H9 (cell line): ENCODE measurements around the gene IQSEC1. TPM values are rescaled to one million over a fixed set of nuclear protein-coding genes. Genes with fewer than 3 reads are reported as not detected.

Source experiments
- DNase-seq: peaks from one replicate; pipeline ENCODE4 v3.0.0-alpha.2; 2017
- H2AFZ ChIP-seq: one replicate; pipeline ENCODE4 v1.6.1; 2013; ENCODE audit warnings: mild to moderate bottlenecking, low read length, control low read depth, moderate library complexity
- H2AK5ac ChIP-seq: 2 replicates; pipeline ENCODE4 v1.6.1; 2013; ENCODE audit warnings: low read length, control low read depth, mixed read lengths; ENCODE audit not compliant: insufficient read length
- H2BK120ac ChIP-seq: one replicate; pipeline ENCODE4 v1.6.1; 2013; ENCODE audit warnings: low read depth, mild to moderate bottlenecking, low read length, control low read depth, inconsistent platforms; ENCODE audit not compliant: poor library complexity, severe bottlenecking
- H2BK12ac ChIP-seq: 2 replicates; pipeline ENCODE4 v1.6.1; 2013; ENCODE audit warnings: low read length, control low read depth, mixed read lengths, low read depth; ENCODE audit not compliant: insufficient read length
- H2BK15ac ChIP-seq: 2 replicates; pipeline ENCODE4 v1.6.1; 2013; ENCODE audit warnings: low read depth, low read length, control low read depth
- H2BK20ac ChIP-seq: one replicate; pipeline ENCODE4 v1.6.1; 2013; ENCODE audit warnings: low read depth, mild to moderate bottlenecking, low read length, control low read depth, inconsistent platforms; ENCODE audit not compliant: poor library complexity, severe bottlenecking
- H2BK5ac ChIP-seq: 2 replicates; pipeline ENCODE4 v1.6.1; 2013; ENCODE audit warnings: low read length, control low read depth, mixed read lengths; ENCODE audit not compliant: insufficient read length
- H3K14ac ChIP-seq: 2 replicates; pipeline ENCODE4 v1.6.1; 2013; ENCODE audit warnings: low read length, control low read depth; ENCODE audit not compliant: insufficient read depth
- H3K18ac ChIP-seq: 2 replicates; pipeline ENCODE4 v1.6.1; 2013; ENCODE audit warnings: low read depth, mild to moderate bottlenecking, mixed read lengths, low read length, control low read depth; ENCODE audit not compliant: insufficient read length
- H3K23ac ChIP-seq: 2 replicates; pipeline ENCODE4 v1.6.1; 2013; ENCODE audit warnings: low read length, control low read depth, mixed read lengths, low read depth; ENCODE audit not compliant: insufficient read length
- H3K23me2 ChIP-seq: 2 replicates; pipeline ENCODE4 v1.6.1; 2013; ENCODE audit warnings: low read depth, mild to moderate bottlenecking, mixed read lengths, low read length, control low read depth; ENCODE audit not compliant: insufficient read length, poor library complexity, severe bottlenecking
- H3K27ac ChIP-seq: 2 replicates; pipeline ENCODE4 v1.5.1; 2013; ENCODE audit warnings: low read length, control low read depth, mixed read lengths, low read depth; ENCODE audit not compliant: insufficient read length
- H3K27me3 ChIP-seq: 2 replicates; pipeline ENCODE4 v1.6.1; 2013; ENCODE audit warnings: low read length, control low read depth, inconsistent platforms; ENCODE audit not compliant: insufficient read depth
- H3K4ac ChIP-seq: 2 replicates; pipeline ENCODE4 v1.6.1; 2013; ENCODE audit warnings: low read depth, mild to moderate bottlenecking, control low read depth, inconsistent platforms, low read length, moderate library complexity
- H3K4me1 ChIP-seq: 2 replicates; pipeline ENCODE4 v1.6.1; 2013; ENCODE audit warnings: low read length, control low read depth, inconsistent platforms; ENCODE audit not compliant: insufficient read depth
- H3K4me2 ChIP-seq: 2 replicates; pipeline ENCODE4 v1.6.1; 2013; ENCODE audit warnings: low read length, control low read depth, mixed read lengths; ENCODE audit not compliant: insufficient read length, insufficient read depth
- H3K56ac ChIP-seq: 2 replicates; pipeline ENCODE4 v1.6.1; 2013; ENCODE audit warnings: low read depth, mild to moderate bottlenecking, mixed read lengths, low read length, control low read depth; ENCODE audit not compliant: insufficient read length
- H3K79me1 ChIP-seq: 2 replicates; pipeline ENCODE4 v1.6.1; 2013; ENCODE audit warnings: low read depth, mild to moderate bottlenecking, moderate library complexity, low read length, control low read depth, inconsistent platforms; ENCODE audit not compliant: insufficient read depth, poor library complexity, severe bottlenecking
- H3K79me2 ChIP-seq: 2 replicates; pipeline ENCODE4 v1.6.1; 2013; ENCODE audit warnings: low read length, control low read depth, inconsistent platforms; ENCODE audit not compliant: insufficient read depth
- H3K9ac ChIP-seq: 2 replicates; pipeline ENCODE4 v1.6.1; 2013; ENCODE audit warnings: low read length, control low read depth, mixed read lengths; ENCODE audit not compliant: insufficient read length; ENCODE audit errors: extremely low read depth
- H3K9me3 ChIP-seq: one replicate; pipeline ENCODE4 v1.6.1; 2013; ENCODE audit warnings: low read depth, low read length, inconsistent platforms; ENCODE audit not compliant: control insufficient read depth
- H3T11ph ChIP-seq: one replicate; pipeline ENCODE4 v1.6.1; 2013; ENCODE audit warnings: mild to moderate bottlenecking, low read length, control low read depth, inconsistent platforms
- H4K20me1 ChIP-seq: one replicate; pipeline ENCODE4 v1.6.1; 2013; ENCODE audit not compliant: control insufficient read depth, insufficient read length, insufficient read depth
- H4K5ac ChIP-seq: 2 replicates; pipeline ENCODE4 v1.6.1; 2013; ENCODE audit warnings: low read depth, mild to moderate bottlenecking, mixed read lengths, low read length, control low read depth; ENCODE audit not compliant: insufficient read length
- H4K8ac ChIP-seq: replicated peaks from 2 replicates; pipeline ENCODE4 v1.6.1; 2013; ENCODE audit warnings: low read length, control low read depth, mixed read lengths, low read depth; ENCODE audit not compliant: insufficient read length
- H4K91ac ChIP-seq: 2 replicates; pipeline ENCODE4 v1.6.1; 2013; ENCODE audit warnings: low read depth, mild to moderate bottlenecking, moderate library complexity, mixed read lengths, low read length, control low read depth; ENCODE audit not compliant: insufficient read length
- H3K27ac Mint-ChIP-seq, 3 experiments: 2 replicates in 2 of 3; 3 replicates in 1 of 3; pipeline ENCODE4 v1.8.0; 2020 to 2021; ENCODE audit warnings: mixed read lengths in 3 of 3, mild to moderate bottlenecking in 1 of 3, moderate library complexity in 1 of 3
- H3K27me3 Mint-ChIP-seq: 2 replicates; pipeline ENCODE4 v1.8.0; 2021; ENCODE audit warnings: low read depth, mild to moderate bottlenecking, moderate library complexity, mixed read lengths
- H3K36me3 Mint-ChIP-seq, 3 experiments: 2 replicates in 2 of 3; 3 replicates in 1 of 3; pipeline ENCODE4 v1.8.0; 2020 to 2021; ENCODE audit warnings: low read depth in 3 of 3, mixed read lengths in 3 of 3; ENCODE audit not compliant: insufficient read depth in 1 of 3
- H3K4me1 Mint-ChIP-seq, 2 experiments: 2 replicates each; pipeline ENCODE4 v1.8.0; 2020; ENCODE audit warnings: mixed read lengths in 2 of 2
- H3K4me3 Mint-ChIP-seq, 2 experiments: 2 replicates in 1 of 2; 3 replicates in 1 of 2; pipeline ENCODE4 v1.8.0; 2020 to 2021; ENCODE audit warnings: mild to moderate bottlenecking in 2 of 2, mixed read lengths in 2 of 2, moderate library complexity in 1 of 2
- H3K9me3 Mint-ChIP-seq, 2 experiments: 2 replicates in 1 of 2; 3 replicates in 1 of 2; pipeline ENCODE4 v1.8.0; 2020; ENCODE audit warnings: mild to moderate bottlenecking in 2 of 2, mixed read lengths in 2 of 2, moderate library complexity in 1 of 2
- WGBS: extraction: QIAGEN DNeasy Blood & Tissue Kit; methylation state at CpG from one replicate; pipeline ENCODE4 v1.1.7; 2013; ENCODE audit warnings: missing lambda C conversion rate, low lambda C conversion rate, mixed read lengths; ENCODE audit not compliant: insufficient read length; ENCODE audit errors: extremely low coverage; 5-methylcytosine and 5-hydroxymethylcytosine counted together
- total RNA-seq: library from RNA; stranded (reverse); gene quantifications from 2 replicates; pipeline ENCODE4 v1.2.1, GENCODE V29; 2021
- TF ChIP-seq, protein P1 (sequence below): fragments of 200-600 bp; sonication (generic); conservative IDR thresholded peaks from 3 replicates; pipeline ENCODE4 v1.8.0; 2021; ENCODE audit warnings: antibody characterized with exemption, mild to moderate bottlenecking

The IQSEC1 gene
- total RNA-seq, 1 experiment from 2014 or later = 19.1 TPM

DNA sequence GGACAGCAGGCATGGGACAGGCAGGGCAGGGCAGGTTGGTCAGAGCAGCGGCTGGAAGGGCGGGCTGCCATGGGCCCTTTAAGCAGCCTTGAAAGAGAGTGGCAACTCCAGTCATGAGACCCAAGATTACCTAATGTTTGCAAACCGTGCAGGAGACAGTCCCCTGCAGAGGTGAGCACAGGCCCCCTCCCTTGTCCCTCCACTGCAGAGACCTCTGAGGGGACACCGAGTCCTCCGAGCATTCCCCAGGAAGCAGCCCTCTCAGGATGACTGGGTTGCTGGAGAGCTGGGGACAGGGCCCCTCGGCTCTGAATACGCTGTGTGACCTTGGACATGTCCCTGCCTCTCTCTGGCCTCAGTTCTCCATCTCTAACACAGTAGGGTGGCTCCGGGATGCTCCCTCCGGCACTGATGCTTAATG, 81.4 kb downstream of the IQSEC1 start:
- Histone ChIP-seq H2BK12ac (no peak overlapping the region), H3K9me3 (no peaks in the 10 kb centered on the region), H2BK20ac (no peak overlapping the region), H2AFZ (no peak overlapping the region), H3K56ac (no peak overlapping the region), H3K79me2 (no peaks in the 10 kb centered on the region), H2BK5ac (no peak overlapping the region), H4K20me1 (no peaks in the 10 kb centered on the region), H3K4me2 (no peak overlapping the region), H3K27ac (no peak overlapping the region), H3K23me2 (peaks cover 11% of the 10 kb centered on the region), H2BK15ac (no peak overlapping the region), H3T11ph (no peak overlapping the region), H2AK5ac (no peak overlapping the region), H2BK120ac (no peak overlapping the region), H3K14ac (no peak overlapping the region; the same call in 1 of the 2 replicates), H4K8ac (no peak overlapping the region), H3K4ac (no peak overlapping the region), H3K18ac (no peak overlapping the region), H3K79me1 (no peaks in the 10 kb centered on the region), H3K23ac (no peak overlapping the region), H4K5ac (no peak overlapping the region), H3K4me1 (0 out of 2 replicates have a peak, but pooled peaks cover 3% of the 10 kb centered on the region), H3K9ac (no peak overlapping the region), H3K27me3 (no peaks in the 10 kb centered on the region; the same call in 1 of the 2 replicates), H4K91ac (no peak overlapping the region)
- DNase-seq = no peak
- peak overlapping the region in 1 of 2 experiments; percentile 28; a peak in 1 of 5 replicates for H3K4me3 Mint-ChIP-seq
- TF ChIP-seq, protein P1, sequence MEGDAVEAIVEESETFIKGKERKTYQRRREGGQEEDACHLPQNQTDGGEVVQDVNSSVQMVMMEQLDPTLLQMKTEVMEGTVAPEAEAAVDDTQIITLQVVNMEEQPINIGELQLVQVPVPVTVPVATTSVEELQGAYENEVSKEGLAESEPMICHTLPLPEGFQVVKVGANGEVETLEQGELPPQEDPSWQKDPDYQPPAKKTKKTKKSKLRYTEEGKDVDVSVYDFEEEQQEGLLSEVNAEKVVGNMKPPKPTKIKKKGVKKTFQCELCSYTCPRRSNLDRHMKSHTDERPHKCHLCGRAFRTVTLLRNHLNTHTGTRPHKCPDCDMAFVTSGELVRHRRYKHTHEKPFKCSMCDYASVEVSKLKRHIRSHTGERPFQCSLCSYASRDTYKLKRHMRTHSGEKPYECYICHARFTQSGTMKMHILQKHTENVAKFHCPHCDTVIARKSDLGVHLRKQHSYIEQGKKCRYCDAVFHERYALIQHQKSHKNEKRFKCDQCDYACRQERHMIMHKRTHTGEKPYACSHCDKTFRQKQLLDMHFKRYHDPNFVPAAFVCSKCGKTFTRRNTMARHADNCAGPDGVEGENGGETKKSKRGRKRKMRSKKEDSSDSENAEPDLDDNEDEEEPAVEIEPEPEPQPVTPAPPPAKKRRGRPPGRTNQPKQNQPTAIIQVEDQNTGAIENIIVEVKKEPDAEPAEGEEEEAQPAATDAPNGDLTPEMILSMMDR = no peak
- no peak overlapping the region for H3K27ac Mint-ChIP-seq
- H3K9me3 Mint-ChIP-seq = peaks cover 6 to 8% of the 10 kb centered on the region in 2 experiments; a peak in 3 of 5 replicates
- H3K36me3 Mint-ChIP-seq = peaks cover 4 to 8% (median 4%) of the 10 kb centered on the region in 3 experiments
- WGBS = no CpG with 5 or more reads among the region's 9 CpGs
- H3K4me1 Mint-ChIP-seq = peaks cover 18 to 22% of the 10 kb centered on the region in 2 experiments
- peaks cover 54% of the 10 kb centered on the region for H3K27me3 Mint-ChIP-seq
